ENCODE measurements around the gene FAM3D.

FAM3D gene

DNA sequence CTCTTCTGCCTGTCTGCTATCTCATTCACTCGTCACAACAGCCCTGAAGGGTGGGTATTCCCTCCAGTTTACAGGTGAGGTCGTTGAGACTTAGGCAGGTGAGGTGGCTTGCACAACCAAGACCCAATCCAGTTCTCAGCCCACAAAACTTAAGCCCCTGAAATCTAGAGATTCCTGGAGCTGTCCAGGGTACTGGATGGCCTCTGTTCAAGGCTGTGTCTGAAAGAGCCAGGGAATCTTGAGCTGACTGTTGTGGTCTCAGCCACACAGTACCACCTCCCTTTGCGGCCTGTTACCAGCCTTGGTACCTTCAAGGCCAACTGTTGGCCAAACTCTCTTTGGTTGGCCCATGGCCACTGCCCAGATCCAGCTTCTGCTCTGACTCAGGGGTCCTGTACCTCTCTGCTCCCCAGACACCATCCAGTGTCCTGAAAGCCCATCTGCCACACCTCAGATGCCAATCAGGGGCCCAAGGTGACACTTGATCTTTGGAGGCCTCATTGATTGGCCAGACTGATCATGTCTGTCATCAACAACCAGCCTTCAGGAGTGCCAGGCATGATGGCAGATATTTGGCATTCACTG is 78.5 kb downstream of the FAM3D start:
- no peak for DNase-seq

- no peak for DNase-seq
These were observed 79.8 kb downstream of the FAM3D start for GRCh38 chr3:58586776-58587192.

GRCh38 chr3:58585994-58586393 is 80.6 kb downstream of the FAM3D start:
- no peak for DNase-seq

GRCh38 chr3:58585005-58585786 is 81.4 kb downstream of the FAM3D start:
- DNase-seq = peak; percentile 12

DNA sequence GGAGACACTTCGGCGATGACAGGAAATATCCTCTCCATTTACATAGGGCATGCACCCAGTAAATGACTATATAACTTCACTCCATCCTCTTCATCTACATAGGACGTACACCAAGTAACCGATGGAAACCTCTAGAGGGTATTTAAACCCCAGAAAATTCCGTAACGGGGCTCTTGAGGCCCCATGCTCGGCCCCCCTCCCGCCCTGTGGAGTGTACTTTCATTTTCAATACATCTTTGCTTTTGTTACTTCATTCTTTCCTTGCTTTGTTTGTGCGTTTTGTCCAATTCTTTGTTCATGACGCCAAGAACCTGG is 81.9 kb downstream of the FAM3D start:
- DNase-seq = no peak
